ENCODE measurements around the gene MYO1B.

DNA sequence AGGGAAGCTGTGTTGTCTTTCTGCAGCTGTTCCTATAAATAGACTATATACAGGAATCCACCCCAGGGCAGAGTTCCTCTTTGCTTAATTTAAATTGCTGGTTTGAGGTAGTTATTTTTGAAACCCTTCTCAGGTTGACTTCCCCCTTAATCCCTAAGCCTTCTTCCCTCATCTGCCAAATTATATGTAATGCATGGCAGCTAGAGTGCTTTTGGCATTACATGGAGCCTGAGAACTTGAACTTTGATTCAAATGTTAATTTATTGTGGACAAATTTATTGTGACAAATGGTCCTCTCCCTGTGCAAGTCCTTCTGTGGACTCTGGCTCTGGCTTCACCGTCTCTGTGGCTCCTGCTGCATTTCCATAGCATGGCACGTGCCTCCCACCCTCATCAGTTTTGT is 29.2 kb downstream of the MYO1B start:
- TF ChIP-seq YY1 (IDR thresholded peaks at IDR 0.05; ENCODE audit: insufficient read depth, insufficient read length), result no peak
- TF ChIP-seq SUZ12 (IDR thresholded peaks at IDR 0.05; ENCODE audit: extremely low read depth, insufficient read depth, insufficient read length), result no peak
- no peak for TF ChIP-seq ZNF274 (IDR thresholded peaks at IDR 0.05; ENCODE audit: low read depth, low read length)
